ENCODE measurements around the gene VAPA.

VAPA gene

DNA sequence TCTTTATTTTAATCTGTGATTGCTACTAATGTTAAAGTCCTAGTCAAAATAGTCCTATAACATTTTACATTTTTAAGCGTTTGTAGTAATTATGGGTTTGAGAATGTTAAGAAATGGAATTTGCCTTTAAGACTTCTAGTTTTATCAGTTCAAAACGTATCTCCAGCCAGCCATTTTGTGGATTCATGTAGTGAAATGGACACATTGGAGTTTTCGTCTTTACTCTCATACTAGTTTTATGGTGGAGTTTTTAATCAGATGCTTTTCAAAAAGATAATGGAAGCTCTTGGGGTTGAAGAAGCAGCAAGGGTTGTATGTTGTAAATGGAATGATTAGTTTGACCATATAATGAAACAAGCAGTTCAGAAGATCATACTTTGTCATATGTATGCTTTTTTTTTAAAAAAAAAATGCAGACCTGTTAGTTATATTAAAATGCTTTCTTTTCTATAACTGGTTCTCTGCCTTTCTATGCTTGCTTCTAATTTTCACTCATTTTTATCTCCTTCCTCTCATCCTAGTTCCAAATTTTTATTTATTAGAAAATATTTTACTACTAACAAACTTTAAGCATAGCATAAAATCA lies 16.6 kb downstream of the VAPA start:
- no peak overlapping the region for H3K9ac ChIP-seq (ENCODE audit: low read depth, low read length)
- peaks cover 28% of the 10 kb centered on the region for H3K36me3 ChIP-seq (ENCODE audit: insufficient read depth, low read depth, low read length)
- no peak overlapping the region for H3K4me3 ChIP-seq (ENCODE audit: low read length)
- H3K27ac ChIP-seq (ENCODE audit: low read length) = no peak overlapping the region
- H3K27me3 ChIP-seq (ENCODE audit: insufficient read depth, low read length) = no peaks in the 10 kb centered on the region
- H3K4me1 ChIP-seq (ENCODE audit: insufficient read depth, low read length) = peaks cover 37% of the 10 kb centered on the region
- no peaks in the 10 kb centered on the region for H3K9me3 ChIP-seq (ENCODE audit: insufficient read depth, low read depth, low read length)

GRCh38 chr18:9931146-9931545 lies 17.3 kb downstream of the VAPA start:
- Histone ChIP-seq H3K4me1 (ENCODE audit: insufficient read depth, low read length) (peaks cover 33% of the 10 kb centered on the region), H3K27ac (ENCODE audit: low read length) (no peak overlapping the region), H3K4me3 (ENCODE audit: low read length) (no peak overlapping the region), H3K27me3 (ENCODE audit: insufficient read depth, low read length) (no peaks in the 10 kb centered on the region), H3K9ac (ENCODE audit: low read depth, low read length) (peak overlapping the region; percentile 0; the same call in 1 of the 2 replicates), H3K9me3 (ENCODE audit: insufficient read depth, low read depth, low read length) (no peaks in the 10 kb centered on the region), H3K36me3 (ENCODE audit: insufficient read depth, low read depth, low read length) (peaks cover 33% of the 10 kb centered on the region)

- Histone ChIP-seq H3K9ac (ENCODE audit: low read depth, low read length) (peak overlapping the region; percentile 0; the same call in 1 of the 2 replicates), H3K27ac (ENCODE audit: low read length) (no peak overlapping the region), H3K36me3 (ENCODE audit: insufficient read depth, low read depth, low read length) (peaks cover 37% of the 10 kb centered on the region), H3K4me3 (ENCODE audit: low read length) (no peak overlapping the region), H3K9me3 (ENCODE audit: insufficient read depth, low read depth, low read length) (no peaks in the 10 kb centered on the region), H3K27me3 (ENCODE audit: insufficient read depth, low read length) (no peaks in the 10 kb centered on the region), H3K4me1 (ENCODE audit: insufficient read depth, low read length) (peaks cover 28% of the 10 kb centered on the region)
These were observed 17.9 kb downstream of the VAPA start for GRCh38 chr18:9931678-9932077.

GRCh38 chr18:9933865-9934264 lies 20.0 kb downstream of the VAPA start:
- H3K36me3 ChIP-seq (ENCODE audit: insufficient read depth, low read depth, low read length) = peaks cover 59% of the 10 kb centered on the region
- no peak overlapping the region for H3K4me3 ChIP-seq (ENCODE audit: low read length)
- H3K27ac ChIP-seq (ENCODE audit: low read length) = no peak overlapping the region

GRCh38 chr18:9934274-9934673 lies 20.5 kb downstream of the VAPA start:
- Histone ChIP-seq H3K4me3 (ENCODE audit: low read length) (no peak overlapping the region), H3K27me3 (ENCODE audit: insufficient read depth, low read length) (no peaks in the 10 kb centered on the region), H3K9me3 (ENCODE audit: insufficient read depth, low read depth, low read length) (no peaks in the 10 kb centered on the region), H3K27ac (ENCODE audit: low read length) (no peak overlapping the region), H3K4me1 (ENCODE audit: insufficient read depth, low read length) (peaks cover 6% of the 10 kb centered on the region), H3K9ac (ENCODE audit: low read depth, low read length) (no peak overlapping the region), H3K36me3 (ENCODE audit: insufficient read depth, low read depth, low read length) (peaks cover 63% of the 10 kb centered on the region)

More at GRCh38 chr18:9933865-9934264, 20.0 kb downstream of the VAPA start:
- no peak overlapping the region for H3K9ac ChIP-seq (ENCODE audit: low read depth, low read length)
- H3K4me1 ChIP-seq (ENCODE audit: insufficient read depth, low read length) = peaks cover 10% of the 10 kb centered on the region
- no peaks in the 10 kb centered on the region for H3K27me3 ChIP-seq (ENCODE audit: insufficient read depth, low read length)
- no peaks in the 10 kb centered on the region for H3K9me3 ChIP-seq (ENCODE audit: insufficient read depth, low read depth, low read length)

DNA sequence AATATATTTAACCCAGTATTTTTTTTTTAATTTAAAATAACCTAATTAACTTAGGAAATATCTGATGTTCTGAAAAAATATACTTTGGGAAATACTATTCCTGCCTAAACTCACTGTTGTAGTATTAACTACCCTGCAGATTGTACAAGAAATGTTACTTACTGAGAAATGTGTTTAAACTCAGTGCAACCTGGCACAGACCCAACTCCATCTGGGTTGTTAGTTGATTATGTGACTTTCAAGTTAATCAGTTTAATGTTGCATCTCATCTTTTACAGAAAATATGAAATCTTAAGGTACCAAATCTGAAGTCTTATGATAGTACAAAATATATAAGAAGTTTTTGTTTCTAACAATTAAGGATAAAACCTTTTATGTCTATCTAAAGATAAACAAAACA lies 27.3 kb downstream of the VAPA start:
- peaks cover 71% of the 10 kb centered on the region for H3K36me3 ChIP-seq (ENCODE audit: insufficient read depth, low read depth, low read length)
- no peaks in the 10 kb centered on the region for H3K4me1 ChIP-seq (ENCODE audit: insufficient read depth, low read length)
- H3K9me3 ChIP-seq (ENCODE audit: insufficient read depth, low read depth, low read length) = no peaks in the 10 kb centered on the region
- no peaks in the 10 kb centered on the region for H3K27me3 ChIP-seq (ENCODE audit: insufficient read depth, low read length)
- H3K4me3 ChIP-seq (ENCODE audit: low read length) = no peak overlapping the region
- H3K27ac ChIP-seq (ENCODE audit: low read length) = no peak overlapping the region
- H3K9ac ChIP-seq (ENCODE audit: low read depth, low read length) = no peak overlapping the region

DNA sequence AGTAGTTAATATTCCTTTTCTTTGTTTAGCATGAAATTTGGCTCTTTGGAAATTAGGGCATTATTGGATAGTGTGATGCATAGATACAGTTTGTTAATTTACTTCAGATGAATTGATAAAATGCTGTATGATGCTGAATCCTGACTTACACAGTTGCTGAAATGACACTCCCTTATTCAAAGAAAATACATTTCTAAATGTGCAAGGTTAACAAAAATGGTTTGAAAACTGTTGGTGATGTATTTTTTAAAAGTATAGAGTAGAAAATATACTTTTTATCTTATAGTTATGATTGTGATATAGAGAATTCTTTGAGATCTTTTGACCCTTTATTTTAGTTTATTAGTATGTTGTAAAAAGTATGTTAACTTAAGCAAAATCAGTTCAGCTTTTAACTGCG lies 27.8 kb downstream of the VAPA start:
- peaks cover 72% of the 10 kb centered on the region for H3K36me3 ChIP-seq (ENCODE audit: insufficient read depth, low read depth, low read length)

DNA sequence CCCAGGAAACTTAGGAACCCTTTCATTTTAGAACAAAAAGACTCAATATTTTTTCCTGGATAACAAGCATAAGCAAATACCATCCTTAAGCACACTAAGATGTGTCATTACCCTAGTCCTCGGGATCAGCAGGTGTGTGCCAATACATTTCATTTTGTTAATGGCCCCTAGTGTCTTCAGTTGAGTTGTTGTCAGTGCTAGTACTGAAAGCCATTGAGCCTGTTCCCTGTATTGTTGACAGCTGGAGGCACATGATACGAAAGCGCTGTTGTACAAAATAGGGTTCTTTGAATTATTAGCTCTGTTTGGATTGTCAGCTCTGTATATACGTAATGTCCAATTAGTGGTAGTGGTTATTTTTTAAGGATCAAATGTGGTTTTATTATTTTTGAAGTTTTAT lies 29.5 kb downstream of the VAPA start:
- H3K27me3 ChIP-seq (ENCODE audit: insufficient read depth, low read length) = no peaks in the 10 kb centered on the region
- H3K4me3 ChIP-seq (ENCODE audit: low read length) = no peak overlapping the region
- H3K27ac ChIP-seq (ENCODE audit: low read length) = no peak overlapping the region
- H3K9ac ChIP-seq (ENCODE audit: low read depth, low read length) = no peak overlapping the region
- H3K4me1 ChIP-seq (ENCODE audit: insufficient read depth, low read length) = no peaks in the 10 kb centered on the region
- peaks cover 68% of the 10 kb centered on the region for H3K36me3 ChIP-seq (ENCODE audit: insufficient read depth, low read depth, low read length)
- H3K9me3 ChIP-seq (ENCODE audit: insufficient read depth, low read depth, low read length) = no peaks in the 10 kb centered on the region

More for the DNA sequence above, 27.8 kb downstream of the VAPA start:
- Histone ChIP-seq H3K4me3 (ENCODE audit: low read length) (no peak overlapping the region), H3K27me3 (ENCODE audit: insufficient read depth, low read length) (no peaks in the 10 kb centered on the region), H3K9me3 (ENCODE audit: insufficient read depth, low read depth, low read length) (no peaks in the 10 kb centered on the region), H3K9ac (ENCODE audit: low read depth, low read length) (no peak overlapping the region), H3K27ac (ENCODE audit: low read length) (no peak overlapping the region), H3K4me1 (ENCODE audit: insufficient read depth, low read length) (no peaks in the 10 kb centered on the region)

GRCh38 chr18:9944805-9945204 lies 31.0 kb downstream of the VAPA start:
- Histone ChIP-seq H3K27me3 (ENCODE audit: insufficient read depth, low read length) (no peaks in the 10 kb centered on the region), H3K9me3 (ENCODE audit: insufficient read depth, low read depth, low read length) (no peaks in the 10 kb centered on the region), H3K4me3 (ENCODE audit: low read length) (no peak overlapping the region), H3K9ac (ENCODE audit: low read depth, low read length) (no peak overlapping the region), H3K36me3 (ENCODE audit: insufficient read depth, low read depth, low read length) (peaks cover 54% of the 10 kb centered on the region), H3K27ac (ENCODE audit: low read length) (no peak overlapping the region), H3K4me1 (ENCODE audit: insufficient read depth, low read length) (no peaks in the 10 kb centered on the region)

- H3K27ac ChIP-seq (ENCODE audit: low read length) = no peak overlapping the region
- H3K36me3 ChIP-seq (ENCODE audit: insufficient read depth, low read depth, low read length) = peaks cover 42% of the 10 kb centered on the region
- no peaks in the 10 kb centered on the region for H3K4me1 ChIP-seq (ENCODE audit: insufficient read depth, low read length)
- H3K4me3 ChIP-seq (ENCODE audit: low read length) = no peak overlapping the region
- H3K9me3 ChIP-seq (ENCODE audit: insufficient read depth, low read depth, low read length) = no peaks in the 10 kb centered on the region
- no peaks in the 10 kb centered on the region for H3K27me3 ChIP-seq (ENCODE audit: insufficient read depth, low read length)
- H3K9ac ChIP-seq (ENCODE audit: low read depth, low read length) = no peak overlapping the region
These were observed 33.0 kb downstream of the VAPA start for GRCh38 chr18:9946831-9947230.

- H3K4me1 ChIP-seq (ENCODE audit: insufficient read depth, low read length) = no peaks in the 10 kb centered on the region
- no peak overlapping the region for H3K27ac ChIP-seq (ENCODE audit: low read length)
- peaks cover 44% of the 10 kb centered on the region for H3K36me3 ChIP-seq (ENCODE audit: insufficient read depth, low read depth, low read length)
- H3K9me3 ChIP-seq (ENCODE audit: insufficient read depth, low read depth, low read length) = no peaks in the 10 kb centered on the region
- no peaks in the 10 kb centered on the region for H3K27me3 ChIP-seq (ENCODE audit: insufficient read depth, low read length)
- no peak overlapping the region for H3K9ac ChIP-seq (ENCODE audit: low read depth, low read length)
- H3K4me3 ChIP-seq (ENCODE audit: low read length) = no peak overlapping the region
These were observed 33.4 kb downstream of the VAPA start for GRCh38 chr18:9947248-9947647.

- no peaks in the 10 kb centered on the region for H3K9me3 ChIP-seq (ENCODE audit: insufficient read depth, low read depth, low read length)
- no peaks in the 10 kb centered on the region for H3K4me1 ChIP-seq (ENCODE audit: insufficient read depth, low read length)
- no peak overlapping the region for H3K4me3 ChIP-seq (ENCODE audit: low read length)
- no peak overlapping the region for H3K9ac ChIP-seq (ENCODE audit: low read depth, low read length)
- H3K27ac ChIP-seq (ENCODE audit: low read length) = no peak overlapping the region
- no peaks in the 10 kb centered on the region for H3K27me3 ChIP-seq (ENCODE audit: insufficient read depth, low read length)
- peaks cover 59% of the 10 kb centered on the region for H3K36me3 ChIP-seq (ENCODE audit: insufficient read depth, low read depth, low read length)
These were observed 35.5 kb downstream of the VAPA start for GRCh38 chr18:9949315-9949714.

Data from iPS-20b (cell line).